KMS-11 (cell line): Measurements from ENCODE around the gene ASB7.

ENCODE experiments used
- H2AFZ ChIP-seq: fragments of 200-600 bp; sonication (generic); 2 replicates; pipeline ENCODE4 v1.6.1; 2016; ENCODE audit warnings: antibody characterized with exemption, mixed run types, low read depth
- H3K27ac ChIP-seq: fragments of 200-600 bp; sonication (generic); 2 replicates; pipeline ENCODE4 v1.6.1; 2016; ENCODE audit warnings: mild to moderate bottlenecking, mixed run types
- H3K27me3 ChIP-seq: fragments of 200-600 bp; sonication (generic); 2 replicates; pipeline ENCODE4 v1.6.1; 2017; ENCODE audit warnings: mild to moderate bottlenecking, low read depth, mixed run types, moderate library complexity; ENCODE audit not compliant: insufficient read depth
- H3K36me3 ChIP-seq: fragments of 200-600 bp; sonication (generic); 2 replicates; pipeline ENCODE4 v1.6.1; 2017; ENCODE audit warnings: mild to moderate bottlenecking, mixed run types; ENCODE audit not compliant: insufficient read depth
- H3K4me1 ChIP-seq: fragments of 200-600 bp; sonication (generic); 2 replicates; pipeline ENCODE4 v1.6.1; 2016; ENCODE audit warnings: mild to moderate bottlenecking, low read depth, mixed run types; ENCODE audit not compliant: poor library complexity, severe bottlenecking
- H3K4me2 ChIP-seq: fragments of 200-600 bp; sonication (generic); 2 replicates; pipeline ENCODE4 v1.7.0; 2016; ENCODE audit warnings: mild to moderate bottlenecking, mixed run types
- H3K4me3 ChIP-seq: fragments of 200-600 bp; sonication (generic); IDR thresholded peaks from 2 replicates; pipeline ENCODE4 v1.6.1; 2017; ENCODE audit warnings: low read depth, low read length, mixed read lengths; ENCODE audit not compliant: insufficient read depth
- H3K79me2 ChIP-seq: fragments of 200-600 bp; sonication (generic); 2 replicates; pipeline ENCODE4 v1.6.1; 2016; ENCODE audit warnings: low read depth, mixed run types; ENCODE audit not compliant: insufficient read depth
- H3K9ac ChIP-seq: fragments of 200-600 bp; sonication (generic); 2 replicates; pipeline ENCODE4 v1.6.1; 2016; ENCODE audit warnings: mild to moderate bottlenecking, mixed run types
- H4K20me1 ChIP-seq: fragments of 200-600 bp; sonication (generic); 2 replicates; pipeline ENCODE4 v1.6.1; 2016; ENCODE audit warnings: mild to moderate bottlenecking, mixed run types; ENCODE audit not compliant: insufficient read depth
- TF ChIP-seq, protein P1 (sequence below): fragments of 200-600 bp; sonication (generic); conservative IDR thresholded peaks from 2 replicates; pipeline ENCODE4 v1.6.1; 2017; ENCODE audit warnings: low read depth, mild to moderate bottlenecking, antibody characterized with exemption, low read length, moderate library complexity, mixed read lengths

ASB7 gene

GRCh38 chr15:100570275-100570674, 32.1 kb upstream of the ASB7 start:
- Histone ChIP-seq H3K4me1 (no peaks in the 10 kb centered on the region), H3K9ac (no peak overlapping the region), H2AFZ (no peak overlapping the region), H3K4me3 (no peak overlapping the region), H3K4me2 (no peak overlapping the region), H3K27ac (no peak overlapping the region), H3K79me2 (no peaks in the 10 kb centered on the region), H4K20me1 (no peaks in the 10 kb centered on the region), H3K27me3 (no peaks in the 10 kb centered on the region), H3K36me3 (no peaks in the 10 kb centered on the region)
- TF ChIP-seq, protein P1, sequence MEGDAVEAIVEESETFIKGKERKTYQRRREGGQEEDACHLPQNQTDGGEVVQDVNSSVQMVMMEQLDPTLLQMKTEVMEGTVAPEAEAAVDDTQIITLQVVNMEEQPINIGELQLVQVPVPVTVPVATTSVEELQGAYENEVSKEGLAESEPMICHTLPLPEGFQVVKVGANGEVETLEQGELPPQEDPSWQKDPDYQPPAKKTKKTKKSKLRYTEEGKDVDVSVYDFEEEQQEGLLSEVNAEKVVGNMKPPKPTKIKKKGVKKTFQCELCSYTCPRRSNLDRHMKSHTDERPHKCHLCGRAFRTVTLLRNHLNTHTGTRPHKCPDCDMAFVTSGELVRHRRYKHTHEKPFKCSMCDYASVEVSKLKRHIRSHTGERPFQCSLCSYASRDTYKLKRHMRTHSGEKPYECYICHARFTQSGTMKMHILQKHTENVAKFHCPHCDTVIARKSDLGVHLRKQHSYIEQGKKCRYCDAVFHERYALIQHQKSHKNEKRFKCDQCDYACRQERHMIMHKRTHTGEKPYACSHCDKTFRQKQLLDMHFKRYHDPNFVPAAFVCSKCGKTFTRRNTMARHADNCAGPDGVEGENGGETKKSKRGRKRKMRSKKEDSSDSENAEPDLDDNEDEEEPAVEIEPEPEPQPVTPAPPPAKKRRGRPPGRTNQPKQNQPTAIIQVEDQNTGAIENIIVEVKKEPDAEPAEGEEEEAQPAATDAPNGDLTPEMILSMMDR, result no peak

DNA sequence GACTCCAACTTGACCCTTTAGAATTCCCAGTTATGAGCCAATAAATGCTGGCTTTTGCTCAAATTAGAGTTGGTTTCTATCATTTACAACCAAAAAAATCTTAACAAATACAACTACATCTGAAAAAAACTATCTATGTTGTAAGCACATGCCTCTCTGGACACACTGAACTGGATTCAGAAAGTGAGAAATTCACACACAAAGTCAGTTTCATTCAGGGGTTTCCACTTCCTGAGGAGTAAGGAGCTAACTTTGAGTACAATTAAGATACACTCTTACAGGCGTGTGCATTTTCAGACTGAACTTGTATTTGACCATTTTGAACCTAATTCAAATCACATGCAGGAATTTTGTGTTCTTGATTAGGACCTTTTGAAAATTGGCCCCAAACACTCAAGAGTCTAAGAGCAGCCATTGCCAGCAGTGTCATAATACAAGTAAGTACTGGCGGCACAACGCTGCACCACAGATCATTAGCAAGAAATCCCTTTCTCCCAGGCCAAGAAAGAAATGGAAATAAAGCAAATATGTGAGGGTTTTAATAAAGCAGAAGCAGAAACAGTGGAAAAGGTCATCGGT, 31.6 kb upstream of the ASB7 start:
- Histone ChIP-seq H3K9ac (no peak overlapping the region), H4K20me1 (no peaks in the 10 kb centered on the region), H3K4me1 (no peaks in the 10 kb centered on the region), H2AFZ (no peak overlapping the region), H3K4me2 (no peak overlapping the region), H3K4me3 (no peak overlapping the region), H3K36me3 (no peaks in the 10 kb centered on the region), H3K27ac (no peak overlapping the region), H3K27me3 (no peaks in the 10 kb centered on the region), H3K79me2 (no peaks in the 10 kb centered on the region)
- TF ChIP-seq, protein P1, result no peak

GRCh38 chr15:100571592-100572167, 30.7 kb upstream of the ASB7 start:
- Histone ChIP-seq H3K36me3 (no peaks in the 10 kb centered on the region), H3K27me3 (no peaks in the 10 kb centered on the region), H2AFZ (no peak overlapping the region), H4K20me1 (no peaks in the 10 kb centered on the region), H3K4me2 (no peak overlapping the region), H3K4me1 (no peaks in the 10 kb centered on the region), H3K4me3 (no peak overlapping the region), H3K79me2 (no peaks in the 10 kb centered on the region), H3K27ac (no peak overlapping the region), H3K9ac (no peak overlapping the region)
- TF ChIP-seq, protein P1, result no peak

- H3K36me3 ChIP-seq, result no peaks in the 10 kb centered on the region
- TF ChIP-seq, protein P1, result peak; percentile 72
- no peak overlapping the region for H3K9ac ChIP-seq
- no peaks in the 10 kb centered on the region for H3K4me1 ChIP-seq
- no peak overlapping the region for H2AFZ ChIP-seq
- H3K27ac ChIP-seq, result no peak overlapping the region
- no peak overlapping the region for H3K4me3 ChIP-seq
- H3K27me3 ChIP-seq, result no peaks in the 10 kb centered on the region
- no peaks in the 10 kb centered on the region for H3K79me2 ChIP-seq
- no peaks in the 10 kb centered on the region for H4K20me1 ChIP-seq
- H3K4me2 ChIP-seq, result no peak overlapping the region
Measured at GRCh38 chr15:100572362-100572983, 29.9 kb upstream of the ASB7 start.
